ENCODE measurements around the gene CEP63.
"Not testable (repeated sequence)": the region's sequence is repeated elsewhere in the genome, so short reads cannot be mapped to it uniquely, and the experiment has no call there.

Gene CEP63

DNA sequence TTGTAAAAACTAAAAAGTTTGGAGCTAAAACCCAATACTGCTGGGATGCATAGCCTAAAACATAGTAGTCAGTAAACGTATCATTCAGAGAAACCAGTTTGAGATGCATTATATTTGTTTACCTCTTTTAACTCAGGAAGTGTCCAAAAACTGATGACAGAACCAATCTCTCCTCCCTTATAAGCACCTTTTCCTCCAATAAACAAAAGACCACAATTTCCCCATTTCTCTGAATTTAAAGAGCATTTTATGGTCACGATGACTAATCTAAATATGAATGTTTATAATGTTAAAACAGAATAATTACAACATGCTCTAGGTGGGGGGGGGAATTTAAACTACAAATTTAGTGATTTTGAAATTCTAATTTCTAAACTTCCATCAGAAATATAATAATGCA is 58.5 kb downstream of the CEP63 start:
- H3K4me3 ChIP-seq (ENCODE audit: low read depth, low read length), result no peak overlapping the region
- DNase-seq (ENCODE audit: low read depth, low spot score), result no peak
- in situ Hi-C loops (cut with HindIII; ENCODE audit: low sequenced_read_pairs), result no loop called here
- TF ChIP-seq, protein P1, sequence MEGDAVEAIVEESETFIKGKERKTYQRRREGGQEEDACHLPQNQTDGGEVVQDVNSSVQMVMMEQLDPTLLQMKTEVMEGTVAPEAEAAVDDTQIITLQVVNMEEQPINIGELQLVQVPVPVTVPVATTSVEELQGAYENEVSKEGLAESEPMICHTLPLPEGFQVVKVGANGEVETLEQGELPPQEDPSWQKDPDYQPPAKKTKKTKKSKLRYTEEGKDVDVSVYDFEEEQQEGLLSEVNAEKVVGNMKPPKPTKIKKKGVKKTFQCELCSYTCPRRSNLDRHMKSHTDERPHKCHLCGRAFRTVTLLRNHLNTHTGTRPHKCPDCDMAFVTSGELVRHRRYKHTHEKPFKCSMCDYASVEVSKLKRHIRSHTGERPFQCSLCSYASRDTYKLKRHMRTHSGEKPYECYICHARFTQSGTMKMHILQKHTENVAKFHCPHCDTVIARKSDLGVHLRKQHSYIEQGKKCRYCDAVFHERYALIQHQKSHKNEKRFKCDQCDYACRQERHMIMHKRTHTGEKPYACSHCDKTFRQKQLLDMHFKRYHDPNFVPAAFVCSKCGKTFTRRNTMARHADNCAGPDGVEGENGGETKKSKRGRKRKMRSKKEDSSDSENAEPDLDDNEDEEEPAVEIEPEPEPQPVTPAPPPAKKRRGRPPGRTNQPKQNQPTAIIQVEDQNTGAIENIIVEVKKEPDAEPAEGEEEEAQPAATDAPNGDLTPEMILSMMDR (IDR thresholded peaks at IDR 0.05; ENCODE audit: low read depth, low read length), result no peak

DNA sequence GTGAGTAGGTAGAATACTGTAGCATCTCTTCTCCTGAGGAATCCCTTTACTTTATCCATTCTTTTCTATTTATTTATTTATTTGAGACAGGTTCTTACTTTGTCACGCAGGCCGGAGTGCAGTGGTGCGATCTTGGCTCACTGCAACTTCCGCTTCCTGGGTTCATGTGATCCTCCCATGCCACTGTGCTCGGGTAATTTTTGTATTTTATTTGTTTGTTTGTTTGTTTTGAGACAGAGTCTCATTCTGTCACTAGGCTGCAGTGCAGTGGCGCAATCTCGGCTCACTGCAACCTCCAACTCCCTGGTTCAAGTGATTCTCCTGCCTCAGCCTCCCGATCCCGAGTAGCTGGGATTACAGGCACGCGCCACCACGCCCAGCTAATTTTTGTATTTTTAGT is 58.9 kb downstream of the CEP63 start:
- in situ Hi-C loops (cut with HindIII; ENCODE audit: low sequenced_read_pairs); H3K4me3 ChIP-seq (ENCODE audit: low read depth, low read length); DNase-seq (ENCODE audit: low read depth, low spot score): not testable (repeated sequence)

DNA sequence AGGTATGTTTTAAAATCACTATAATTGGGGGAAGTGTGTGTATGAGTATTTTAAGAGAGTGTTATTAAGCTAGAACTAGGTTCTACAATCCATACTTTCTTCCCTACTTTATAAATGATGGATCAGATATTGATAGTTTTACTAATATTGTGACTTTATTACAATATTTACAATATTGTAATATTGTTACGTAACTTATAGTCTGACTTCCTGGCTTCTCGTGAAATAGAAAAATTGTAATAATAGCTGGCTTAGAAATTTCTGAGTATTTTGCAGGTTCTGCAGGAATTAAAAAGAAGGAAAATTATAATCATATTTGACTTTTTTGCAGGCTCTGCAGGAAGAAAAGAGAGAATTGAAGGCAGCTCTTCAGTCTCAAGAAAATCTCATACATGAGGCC is 60.0 kb downstream of the CEP63 start:
- H3K4me3 ChIP-seq (ENCODE audit: low read depth, low read length), result no peak overlapping the region
- in situ Hi-C loops (cut with HindIII; ENCODE audit: low sequenced_read_pairs), result no loop called here
- DNase-seq (ENCODE audit: low read depth, low spot score), result no peak
- TF ChIP-seq, protein P1 (IDR thresholded peaks at IDR 0.05; ENCODE audit: low read depth, low read length), result no peak

DNA sequence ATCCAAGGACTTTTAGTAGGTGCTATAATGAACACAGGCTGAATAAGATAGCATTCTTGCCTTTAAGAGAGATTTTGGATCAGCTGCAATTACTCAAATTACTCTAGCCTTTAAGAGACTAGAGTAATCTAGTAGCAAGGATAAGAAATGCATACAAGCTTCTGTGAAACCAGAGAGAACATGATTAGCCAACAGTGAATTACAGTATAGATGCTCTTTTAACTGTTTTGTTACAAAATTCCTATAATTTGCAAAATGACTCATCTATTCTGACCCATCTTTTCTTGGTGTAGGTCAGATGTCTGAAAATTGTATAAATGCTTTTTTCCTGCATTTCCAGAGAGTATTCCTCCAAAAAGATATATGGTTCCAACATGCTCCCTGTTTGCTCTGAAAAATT is 66.9 kb downstream of the CEP63 start:
- DNase-seq (ENCODE audit: low read depth, low spot score), result no peak
- in situ Hi-C loops (cut with HindIII; ENCODE audit: low sequenced_read_pairs), result no loop called here
- H3K4me3 ChIP-seq (ENCODE audit: low read depth, low read length), result no peak overlapping the region
- TF ChIP-seq, protein P1 (IDR thresholded peaks at IDR 0.05; ENCODE audit: low read depth, low read length), result no peak

DNA sequence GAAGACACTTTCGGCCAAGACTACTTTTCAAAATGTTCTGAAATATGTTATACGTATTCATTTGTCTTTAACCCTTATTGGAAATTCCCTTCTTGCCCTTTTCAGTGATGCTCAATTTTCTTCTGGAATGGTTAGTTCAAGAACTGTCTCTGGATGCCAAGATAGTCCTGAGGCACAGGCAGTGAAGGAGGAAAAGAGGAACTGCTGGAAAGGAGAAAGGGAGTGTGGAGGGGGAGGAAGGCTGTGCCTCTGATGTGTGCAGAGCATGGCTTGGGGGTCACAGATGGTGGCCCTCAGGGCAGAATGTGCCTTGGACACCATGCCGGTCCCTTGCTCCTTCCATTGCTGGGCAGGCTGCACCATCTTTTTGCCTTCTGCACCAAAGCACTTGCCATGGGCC is 73.7 kb downstream of the CEP63 start:
- no peak overlapping the region for H3K4me3 ChIP-seq (ENCODE audit: low read depth, low read length)
- in situ Hi-C loops (cut with HindIII; ENCODE audit: low sequenced_read_pairs), result no loop called here
- no peak for DNase-seq (ENCODE audit: low read depth, low spot score)

DNA sequence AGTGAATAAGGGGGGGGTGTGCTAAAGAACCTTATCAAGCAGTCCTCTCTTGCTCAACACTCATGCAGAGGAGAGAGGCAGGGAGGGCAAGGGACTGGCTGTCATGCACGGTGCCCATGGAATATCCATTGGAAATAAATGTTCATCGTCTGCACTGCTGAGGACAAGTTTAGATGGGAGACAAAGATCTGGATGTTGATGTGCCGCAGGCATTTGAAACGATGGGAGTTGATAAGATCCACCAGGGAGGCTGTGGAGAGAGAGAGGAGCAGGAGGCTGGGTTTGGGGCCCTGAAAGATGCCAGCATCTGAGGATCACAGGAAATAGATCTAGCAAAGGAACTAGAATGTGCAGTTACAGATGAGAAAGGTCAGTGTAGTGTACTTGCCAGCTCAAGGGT is 76.2 kb downstream of the CEP63 start:
- TF ChIP-seq, protein P1 (IDR thresholded peaks at IDR 0.05; ENCODE audit: low read depth, low read length), result no peak
- in situ Hi-C loops (cut with HindIII; ENCODE audit: low sequenced_read_pairs), result no loop called here
- no peak overlapping the region for H3K4me3 ChIP-seq (ENCODE audit: low read depth, low read length)
- no peak for DNase-seq (ENCODE audit: low read depth, low spot score)

More for the DNA sequence above, 73.7 kb downstream of the CEP63 start:
- TF ChIP-seq, protein P1 (IDR thresholded peaks at IDR 0.05; ENCODE audit: low read depth, low read length), result no peak

DNA sequence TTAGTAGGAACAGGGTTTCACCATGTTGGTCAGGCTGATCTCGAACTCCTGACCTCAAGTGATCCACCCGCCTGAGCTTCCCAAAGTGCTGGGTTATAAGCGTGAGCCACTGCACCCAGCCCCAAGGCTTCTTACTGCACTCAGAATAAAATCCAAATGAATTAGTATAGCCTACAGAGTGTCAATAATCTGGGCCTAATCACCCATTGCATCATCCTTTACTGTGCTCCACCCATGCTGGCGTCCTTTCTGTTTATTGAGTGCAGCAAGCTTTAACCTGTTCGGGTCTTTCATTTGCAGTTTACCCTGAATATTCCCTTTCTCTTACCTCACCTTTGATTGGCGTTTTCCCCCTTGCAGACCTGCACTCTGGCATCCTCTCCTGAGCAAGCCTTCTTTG is 77.7 kb downstream of the CEP63 start:
- in situ Hi-C loops (cut with HindIII; ENCODE audit: low sequenced_read_pairs), result no loop called here
- no peak for DNase-seq (ENCODE audit: low read depth, low spot score)
- no peak overlapping the region for H3K4me3 ChIP-seq (ENCODE audit: low read depth, low read length)
- TF ChIP-seq, protein P1 (IDR thresholded peaks at IDR 0.05; ENCODE audit: low read depth, low read length), result no peak
